Activated naive CD8-positive, alpha-beta T cell treated with anti-CD3 and anti-CD28 coated beads for 36 hours (primary cell): Measurements from ENCODE around the gene ABCB8. TPM values are rescaled to one million over a fixed set of nuclear protein-coding genes. Genes with fewer than 3 reads are reported as not detected.

Experiments used
- DNase-seq: peaks from one replicate; pipeline ENCODE4 v3.0.0; 2021
- H3K27ac Mint-ChIP-seq: one replicate; pipeline ENCODE4 v1.8.0; 2022; ENCODE audit warnings: mild to moderate bottlenecking, moderate library complexity, mixed read lengths
- H3K27me3 Mint-ChIP-seq: one replicate; pipeline ENCODE4 v1.8.0; 2022; ENCODE audit warnings: mild to moderate bottlenecking, mixed read lengths
- H3K36me3 Mint-ChIP-seq: one replicate; pipeline ENCODE4 v1.8.0; 2021; ENCODE audit warnings: mild to moderate bottlenecking, mixed read lengths
- H3K4me1 Mint-ChIP-seq: one replicate; pipeline ENCODE4 v1.8.0; 2021; ENCODE audit warnings: mixed read lengths
- H3K4me3 Mint-ChIP-seq: one replicate; pipeline ENCODE4 v1.8.0; 2022; ENCODE audit warnings: mild to moderate bottlenecking, moderate library complexity, mixed read lengths
- H3K9me3 Mint-ChIP-seq: one replicate; pipeline ENCODE4 v1.8.0; 2022; ENCODE audit warnings: mixed read lengths
- total RNA-seq, 2 experiments: library from RNA; stranded (reverse); gene quantifications; one replicate each; pipeline ENCODE4 v1.2.3, GENCODE V29; 2021

Gene ABCB8
- total RNA-seq, 2 experiments from 2014 or later: 34.3 to 37.6 TPM

DNA sequence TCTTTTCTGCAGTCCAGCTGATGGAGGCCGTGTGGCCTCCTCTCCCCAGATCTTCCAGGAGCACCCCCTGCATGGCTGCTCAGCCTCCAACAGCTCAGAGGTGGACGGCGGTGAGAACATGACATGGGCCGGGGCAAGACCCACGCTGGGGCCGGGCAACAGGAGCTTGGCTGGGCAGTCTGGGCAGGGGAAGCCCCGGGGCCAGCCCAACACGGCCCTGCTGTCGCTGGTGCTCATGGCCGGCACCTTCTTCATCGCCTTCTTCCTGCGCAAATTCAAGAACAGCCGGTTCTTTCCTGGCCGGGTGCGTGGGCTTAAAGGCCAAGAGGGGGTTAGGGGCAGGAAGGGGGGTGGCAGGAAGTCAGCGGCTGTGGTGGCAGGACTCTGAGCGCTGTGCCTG, 45.7 kb downstream of the ABCB8 start:
- DNase-seq: no peak
- no peak overlapping the region for H3K27ac Mint-ChIP-seq
- peaks cover 6% of the 10 kb centered on the region for H3K4me1 Mint-ChIP-seq
- peaks cover 9% of the 10 kb centered on the region for H3K36me3 Mint-ChIP-seq
- H3K9me3 Mint-ChIP-seq: no peaks in the 10 kb centered on the region
- no peaks in the 10 kb centered on the region for H3K27me3 Mint-ChIP-seq
- no peak overlapping the region for H3K4me3 Mint-ChIP-seq

DNA sequence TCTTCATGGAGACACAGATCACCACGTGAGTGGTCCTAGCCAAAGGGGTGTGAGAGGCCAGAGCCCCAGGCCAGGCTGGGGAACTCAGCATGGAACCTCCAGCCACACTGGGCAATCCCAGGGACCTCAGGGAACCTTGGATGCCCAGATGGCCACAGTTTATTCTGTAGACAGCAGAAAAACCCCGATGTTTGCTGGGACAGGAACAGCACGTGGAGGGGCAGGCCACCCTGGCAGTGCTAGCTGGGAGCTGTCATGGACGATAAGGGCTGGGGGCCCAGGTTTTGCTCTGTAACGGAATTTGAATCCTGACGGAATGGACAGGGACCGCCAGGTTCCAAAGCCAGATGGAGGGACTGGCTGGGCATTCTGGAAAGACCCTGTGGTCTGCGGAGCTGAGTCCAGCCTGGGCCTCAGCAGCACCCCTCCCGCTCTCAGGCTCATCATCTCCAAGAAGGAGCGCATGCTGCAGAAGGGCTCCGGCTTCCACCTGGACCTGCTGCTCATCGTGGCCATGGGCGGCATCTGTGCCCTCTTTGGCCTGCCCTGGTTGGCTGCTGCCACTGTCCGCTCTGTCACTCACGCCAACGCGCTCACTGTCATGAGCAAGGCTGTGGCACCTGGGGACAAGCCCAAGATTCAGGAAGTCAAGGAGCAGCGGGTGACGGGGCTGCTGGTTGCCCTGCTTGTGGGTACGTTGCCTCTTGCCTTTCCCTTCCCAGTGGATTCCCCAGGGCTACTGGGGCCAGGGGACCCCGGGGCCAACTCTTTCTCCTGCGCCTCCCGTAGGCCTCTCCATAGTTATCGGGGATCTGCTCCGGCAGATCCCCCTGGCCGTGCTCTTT, 46.8 kb downstream of the ABCB8 start:
- peaks cover 11% of the 10 kb centered on the region for H3K4me1 Mint-ChIP-seq
- no peaks in the 10 kb centered on the region for H3K9me3 Mint-ChIP-seq
- no peak for DNase-seq
- no peak overlapping the region for H3K4me3 Mint-ChIP-seq
- no peaks in the 10 kb centered on the region for H3K27me3 Mint-ChIP-seq
- H3K36me3 Mint-ChIP-seq: peaks cover 15% of the 10 kb centered on the region
- no peak overlapping the region for H3K27ac Mint-ChIP-seq

DNA sequence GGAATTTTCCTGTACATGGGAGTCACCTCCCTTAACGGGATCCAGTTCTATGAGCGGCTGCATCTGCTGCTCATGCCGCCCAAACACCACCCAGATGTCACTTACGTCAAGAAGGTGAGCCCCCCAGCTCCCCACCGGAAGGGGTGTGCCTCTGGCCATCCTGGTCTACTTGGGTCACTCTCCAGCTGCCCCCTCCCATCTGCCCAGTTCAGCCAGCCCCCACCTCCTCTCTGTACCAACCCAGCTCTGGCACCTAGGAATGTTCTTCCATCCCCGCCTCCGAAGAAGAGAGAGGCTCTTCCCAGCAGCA, 47.4 kb downstream of the ABCB8 start:
- Mint-ChIP-seq H3K27ac (no peak overlapping the region), H3K4me1 (peaks cover 11% of the 10 kb centered on the region), H3K9me3 (no peaks in the 10 kb centered on the region), H3K27me3 (no peaks in the 10 kb centered on the region), H3K36me3 (peaks cover 15% of the 10 kb centered on the region), H3K4me3 (peak overlapping the region; percentile 47)
- no peak for DNase-seq

DNA sequence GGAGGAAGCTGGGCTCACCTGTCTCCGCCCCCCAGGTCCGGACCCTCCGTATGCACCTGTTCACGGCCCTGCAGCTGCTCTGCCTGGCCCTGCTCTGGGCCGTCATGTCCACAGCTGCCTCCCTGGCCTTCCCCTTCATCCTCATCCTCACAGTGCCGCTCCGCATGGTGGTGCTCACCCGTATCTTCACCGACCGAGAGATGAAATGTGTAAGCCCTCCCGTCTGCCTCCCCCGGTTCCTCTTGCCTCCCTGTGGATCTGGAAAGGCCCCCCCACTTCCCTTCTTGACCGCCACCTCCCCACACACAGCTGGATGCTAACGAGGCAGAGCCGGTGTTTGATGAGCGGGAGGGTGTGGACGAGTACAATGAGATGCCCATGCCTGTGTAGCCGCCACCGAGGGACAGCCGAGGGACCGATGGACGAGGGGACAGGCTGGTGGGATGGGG, 47.8 kb downstream of the ABCB8 start:
- H3K4me1 Mint-ChIP-seq: peaks cover 11% of the 10 kb centered on the region
- no peaks in the 10 kb centered on the region for H3K9me3 Mint-ChIP-seq
- H3K4me3 Mint-ChIP-seq: peak overlapping the region; percentile 47
- DNase-seq: no peak
- no peaks in the 10 kb centered on the region for H3K27me3 Mint-ChIP-seq
- no peak overlapping the region for H3K27ac Mint-ChIP-seq
- peaks cover 15% of the 10 kb centered on the region for H3K36me3 Mint-ChIP-seq

DNA sequence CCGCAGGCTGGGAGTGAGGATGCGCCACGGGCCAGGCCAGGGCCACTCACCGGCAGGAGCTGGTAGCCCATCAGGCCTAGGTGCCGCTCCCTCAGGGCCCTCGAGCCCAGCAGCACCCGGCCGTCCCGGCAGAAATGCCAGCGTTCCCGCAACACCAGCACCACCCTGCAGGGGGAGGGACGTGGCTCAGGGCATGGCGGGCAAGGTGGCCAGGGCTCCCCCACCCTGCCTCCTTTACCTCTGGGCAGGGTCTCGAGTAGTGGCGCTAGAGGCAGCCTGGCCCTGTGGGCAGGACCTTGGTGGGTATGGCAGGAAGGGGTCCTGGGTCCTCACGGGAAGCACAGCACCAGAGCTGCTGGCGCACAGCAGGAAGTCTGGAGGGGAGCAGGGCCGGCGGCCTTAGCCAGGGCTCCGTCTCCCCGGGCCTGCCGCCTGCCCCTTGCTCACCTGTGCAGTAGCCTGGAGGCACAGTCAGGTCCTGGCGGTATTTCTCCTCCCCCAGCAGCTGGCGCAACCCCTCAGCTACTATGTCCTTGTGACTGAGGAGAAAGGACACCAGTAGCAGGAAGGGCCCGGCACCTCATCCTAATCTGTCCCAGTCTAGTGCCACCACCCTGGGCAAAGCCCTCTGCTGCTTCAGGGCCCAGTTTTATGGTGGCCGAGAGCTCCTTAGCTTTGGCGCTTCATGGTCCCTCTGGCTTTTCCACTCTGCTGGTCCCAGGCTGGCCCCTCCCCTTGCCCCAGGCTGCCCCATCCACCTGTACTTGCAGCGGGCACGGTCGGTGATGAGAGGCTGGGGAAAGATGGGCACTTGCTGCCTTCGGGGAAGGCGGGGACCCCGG, 48.8 kb downstream of the ABCB8 start:
- Mint-ChIP-seq H3K4me1 (peaks cover 16% of the 10 kb centered on the region), H3K27ac (no peak overlapping the region), H3K4me3 (no peak overlapping the region), H3K27me3 (no peaks in the 10 kb centered on the region), H3K9me3 (no peaks in the 10 kb centered on the region), H3K36me3 (peaks cover 15% of the 10 kb centered on the region)
- peak; percentile 35 for DNase-seq

DNA sequence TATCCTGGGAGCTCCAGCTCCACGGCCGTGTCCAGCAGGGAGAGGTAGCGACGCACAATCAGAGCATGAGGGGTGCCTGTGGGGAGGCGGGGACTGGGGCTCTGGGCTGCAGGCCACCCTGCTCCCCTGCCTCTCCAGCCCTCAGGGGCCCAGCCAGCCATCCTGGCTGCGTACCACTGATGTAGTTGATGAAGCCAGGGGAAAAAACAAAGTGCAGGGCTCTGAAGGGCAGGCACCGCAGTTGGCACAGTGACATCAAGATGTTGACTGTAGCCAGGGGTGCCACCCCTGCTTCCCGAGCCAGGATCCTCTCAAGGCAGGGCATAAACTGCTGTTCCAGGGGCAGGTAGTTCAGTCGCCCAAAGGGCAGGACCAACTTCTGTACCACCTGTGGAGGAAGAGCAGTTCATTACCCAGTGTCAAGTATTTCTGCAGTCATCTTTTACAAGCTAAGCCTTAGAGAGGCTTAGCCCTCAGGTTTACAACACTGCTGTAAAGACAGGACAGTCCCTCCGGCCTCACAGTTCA, 49.5 kb downstream of the ABCB8 start:
- Mint-ChIP-seq H3K9me3 (no peaks in the 10 kb centered on the region), H3K4me1 (peaks cover 18% of the 10 kb centered on the region), H3K27me3 (no peaks in the 10 kb centered on the region), H3K27ac (peak overlapping the region; percentile 44), H3K36me3 (peaks cover 15% of the 10 kb centered on the region), H3K4me3 (peak overlapping the region; percentile 16)
- no peak for DNase-seq

DNA sequence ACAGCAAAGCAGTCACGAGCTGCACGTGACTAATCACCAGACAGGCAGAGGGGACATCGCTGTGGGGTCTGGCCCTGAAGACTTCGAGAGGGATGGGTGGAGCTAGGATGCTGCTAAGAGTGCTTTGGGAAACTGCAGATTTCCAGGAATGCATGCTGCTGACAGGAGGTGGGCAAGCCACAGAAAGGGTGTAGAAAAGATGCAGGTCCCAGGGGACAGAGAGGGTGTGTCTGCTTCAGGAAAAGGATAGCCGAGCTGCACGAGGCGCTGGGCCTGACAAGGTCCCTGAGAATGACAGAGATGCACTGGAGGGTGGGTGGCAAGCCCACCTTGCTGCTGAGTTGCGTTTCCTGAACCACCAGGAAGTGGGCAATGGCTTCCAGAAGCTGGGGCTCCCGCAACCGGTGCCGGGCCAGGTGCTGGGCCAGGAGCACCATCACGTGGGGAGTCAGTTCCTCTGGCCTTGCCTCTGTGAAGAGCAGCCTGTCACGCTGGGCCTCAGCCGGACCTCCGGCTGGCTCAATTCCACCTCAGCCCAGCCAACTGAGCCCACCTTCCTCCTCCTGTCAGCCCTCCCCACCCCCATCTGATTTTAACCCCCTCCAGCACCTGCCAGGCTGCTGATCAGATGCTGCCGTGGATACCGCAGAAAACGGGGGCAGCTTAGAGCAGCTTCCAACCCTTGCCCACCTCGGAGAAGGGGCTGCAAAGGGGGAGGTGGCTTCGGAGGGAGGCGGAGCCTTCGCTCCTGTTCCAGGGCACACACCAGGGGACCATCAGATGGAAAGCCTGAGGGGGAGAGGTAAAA, 50.2 kb downstream of the ABCB8 start:
- DNase-seq: no peak
- Mint-ChIP-seq H3K36me3 (peaks cover 15% of the 10 kb centered on the region), H3K4me3 (peak overlapping the region; percentile 87), H3K27ac (peak overlapping the region; percentile 44), H3K9me3 (no peaks in the 10 kb centered on the region), H3K27me3 (no peaks in the 10 kb centered on the region), H3K4me1 (peaks cover 20% of the 10 kb centered on the region)

DNA sequence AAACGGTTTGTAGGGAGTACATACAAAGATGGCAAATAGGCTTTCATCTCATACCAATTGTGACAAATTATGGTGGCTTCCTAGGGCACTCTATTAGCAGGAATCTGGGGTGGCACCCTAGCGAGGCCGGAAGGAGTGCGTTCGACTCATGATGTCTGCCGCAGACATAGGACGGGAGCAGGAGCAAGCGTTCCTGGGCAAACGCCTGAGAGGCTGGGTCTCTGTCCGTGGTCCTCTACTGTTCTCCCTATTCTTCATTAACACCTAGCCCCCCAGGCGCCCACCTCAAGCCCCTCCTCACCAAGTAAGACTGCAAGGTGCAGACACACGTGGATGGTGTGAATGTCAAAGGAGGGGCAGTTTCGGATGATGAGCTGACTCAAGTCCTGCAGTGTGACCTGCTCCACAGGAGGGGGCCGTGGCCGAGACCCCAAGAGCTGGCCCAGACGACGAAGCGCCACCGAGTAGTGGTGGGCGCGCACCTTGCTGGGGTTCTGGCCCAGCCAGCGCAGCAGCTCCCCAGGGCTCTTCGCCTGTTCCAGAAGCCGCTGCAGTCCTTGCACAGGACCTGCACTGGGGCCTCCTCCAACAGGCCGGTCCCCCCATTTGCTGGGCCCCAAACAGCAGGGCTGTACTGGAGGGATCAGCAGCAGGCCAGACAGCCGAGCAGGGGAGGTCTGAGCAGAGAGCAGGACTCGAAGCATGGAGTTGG, 51.1 kb downstream of the ABCB8 start:
- no peak for DNase-seq
- Mint-ChIP-seq H3K36me3 (peaks cover 15% of the 10 kb centered on the region), H3K9me3 (no peaks in the 10 kb centered on the region), H3K27ac (peak overlapping the region; percentile 68), H3K4me1 (peaks cover 22% of the 10 kb centered on the region), H3K4me3 (peak overlapping the region; percentile 87), H3K27me3 (peaks cover under 1% of the 10 kb centered on the region)

DNA sequence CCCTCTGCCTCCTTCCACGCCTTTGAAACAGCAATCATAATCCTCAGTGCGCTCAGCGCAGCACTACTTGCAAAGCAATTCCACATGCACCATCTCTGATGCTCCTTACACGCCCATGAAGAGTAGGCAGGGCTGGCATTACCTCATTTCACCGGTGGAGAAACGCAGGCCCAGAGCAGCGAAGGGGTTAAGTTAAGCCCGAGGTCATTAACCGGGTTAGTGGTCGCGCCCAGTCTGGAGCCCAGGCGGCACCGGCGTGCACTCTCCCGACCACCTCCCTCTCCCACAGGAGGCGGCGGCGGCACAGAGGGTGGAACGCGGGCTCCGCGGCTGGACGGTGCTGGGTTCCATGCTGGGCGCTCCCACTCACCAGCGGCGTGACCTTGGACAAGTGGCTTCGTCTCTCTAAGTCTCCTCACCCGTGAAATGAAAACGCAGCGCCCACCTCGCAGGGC, 51.8 kb downstream of the ABCB8 start:
- H3K4me1 Mint-ChIP-seq: peaks cover 26% of the 10 kb centered on the region
- DNase-seq: no peak
- H3K27me3 Mint-ChIP-seq: peaks cover 7% of the 10 kb centered on the region
- H3K36me3 Mint-ChIP-seq: peaks cover 15% of the 10 kb centered on the region
- H3K9me3 Mint-ChIP-seq: no peaks in the 10 kb centered on the region
- peak overlapping the region; percentile 87 for H3K4me3 Mint-ChIP-seq
- H3K27ac Mint-ChIP-seq: peak overlapping the region; percentile 68

DNA sequence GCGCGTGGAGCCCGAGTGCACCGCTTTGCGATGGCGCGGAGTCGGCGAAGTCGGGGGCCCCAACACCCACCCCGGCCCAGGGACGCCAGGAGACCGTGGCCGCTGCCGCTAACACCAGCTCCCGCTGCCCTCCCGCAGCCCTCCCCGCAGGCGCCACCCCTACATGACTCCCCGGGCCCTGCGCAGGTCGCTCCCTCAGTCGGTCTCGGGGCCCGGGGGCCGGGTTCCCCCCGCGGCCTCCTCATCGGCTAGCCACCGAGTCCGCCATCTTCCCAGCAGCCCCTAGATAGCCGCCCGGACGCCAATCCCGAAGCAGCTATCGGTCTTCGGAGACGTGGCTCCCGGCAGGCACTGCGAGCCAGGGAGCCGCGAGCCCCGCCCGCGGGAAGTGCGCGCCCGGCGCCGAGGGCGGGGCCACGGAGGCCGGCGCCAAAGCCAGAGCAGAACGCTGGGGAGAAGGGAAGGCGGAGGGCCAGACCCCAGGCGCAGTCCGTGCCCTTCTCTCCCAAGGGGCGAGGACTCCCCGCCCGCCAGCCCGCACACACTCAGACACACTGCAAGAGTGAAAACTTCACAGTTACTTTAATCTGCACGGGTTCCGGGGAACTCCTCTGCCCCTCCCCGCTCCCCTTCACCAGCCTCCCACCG, 52.4 kb downstream of the ABCB8 start, which contains the start of gene FASTK:
Gene FASTK, minus strand, starts transcription at position 288 of the 648 bp plus-strand sequence. Its CDS starts 43 bp downstream, at position 245.
- H3K4me1 Mint-ChIP-seq: peaks cover 31% of the 10 kb centered on the region
- peaks cover 13% of the 10 kb centered on the region for H3K27me3 Mint-ChIP-seq
- H3K9me3 Mint-ChIP-seq: no peaks in the 10 kb centered on the region
- peak; percentile 94 for DNase-seq
- peak within 1 kb of the TSS; percentile 68 for H3K27ac Mint-ChIP-seq
- peaks cover 15% of the 10 kb centered on the region for H3K36me3 Mint-ChIP-seq
- peak within 1 kb of the TSS; percentile 99 for H3K4me3 Mint-ChIP-seq

DNA sequence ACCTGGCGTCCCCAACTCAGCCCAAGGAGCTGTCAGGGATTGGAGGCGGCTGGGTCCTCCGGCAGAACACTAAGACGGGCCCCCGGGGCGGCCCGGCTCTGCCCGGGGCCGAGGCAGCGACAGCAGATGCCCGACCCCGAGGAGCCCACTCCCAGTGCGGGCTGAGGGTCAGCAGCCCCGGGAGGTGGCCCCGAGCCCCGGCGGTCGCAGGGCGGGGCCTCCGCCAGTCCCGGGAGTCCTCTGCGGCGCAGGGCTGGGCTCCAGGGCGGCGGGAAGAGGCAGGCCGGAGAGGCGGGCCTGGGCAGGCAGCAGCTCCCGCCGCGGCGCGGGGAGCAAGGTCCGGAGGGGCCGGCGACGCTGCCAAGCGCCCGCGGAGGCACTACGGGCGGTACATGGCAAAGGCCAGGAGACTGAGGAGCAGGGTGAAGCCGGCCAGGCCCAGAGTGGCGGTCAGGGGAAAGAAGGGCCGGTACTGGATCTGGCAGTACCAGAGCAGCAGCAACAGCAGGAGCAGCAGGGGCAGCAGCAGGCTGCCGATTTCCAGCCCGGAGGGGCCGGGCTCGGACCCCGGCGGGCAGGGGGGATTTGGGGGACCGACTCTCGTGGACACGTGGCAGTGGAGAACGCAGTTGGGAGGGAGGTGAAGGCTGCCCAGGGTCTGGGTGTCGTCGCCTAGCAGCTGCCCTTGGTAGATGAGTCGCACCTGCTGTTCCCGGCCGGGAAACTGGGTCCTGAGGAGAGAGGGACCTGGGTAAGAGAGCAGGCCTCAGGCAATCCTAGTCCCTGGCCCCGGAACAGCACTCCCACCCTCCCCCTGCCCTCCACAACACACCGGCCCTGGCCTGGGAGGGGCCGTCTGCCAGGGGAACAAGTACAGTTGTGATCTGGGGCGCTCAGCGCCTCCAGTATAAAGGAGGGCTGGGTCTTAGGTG, 53.2 kb downstream of the ABCB8 start:
- Mint-ChIP-seq H3K27ac (peak overlapping the region; percentile 63), H3K4me1 (peaks cover 34% of the 10 kb centered on the region), H3K9me3 (no peaks in the 10 kb centered on the region), H3K36me3 (peaks cover 10% of the 10 kb centered on the region), H3K27me3 (peaks cover 17% of the 10 kb centered on the region), H3K4me3 (peak overlapping the region; percentile 99)
- no peak for DNase-seq

DNA sequence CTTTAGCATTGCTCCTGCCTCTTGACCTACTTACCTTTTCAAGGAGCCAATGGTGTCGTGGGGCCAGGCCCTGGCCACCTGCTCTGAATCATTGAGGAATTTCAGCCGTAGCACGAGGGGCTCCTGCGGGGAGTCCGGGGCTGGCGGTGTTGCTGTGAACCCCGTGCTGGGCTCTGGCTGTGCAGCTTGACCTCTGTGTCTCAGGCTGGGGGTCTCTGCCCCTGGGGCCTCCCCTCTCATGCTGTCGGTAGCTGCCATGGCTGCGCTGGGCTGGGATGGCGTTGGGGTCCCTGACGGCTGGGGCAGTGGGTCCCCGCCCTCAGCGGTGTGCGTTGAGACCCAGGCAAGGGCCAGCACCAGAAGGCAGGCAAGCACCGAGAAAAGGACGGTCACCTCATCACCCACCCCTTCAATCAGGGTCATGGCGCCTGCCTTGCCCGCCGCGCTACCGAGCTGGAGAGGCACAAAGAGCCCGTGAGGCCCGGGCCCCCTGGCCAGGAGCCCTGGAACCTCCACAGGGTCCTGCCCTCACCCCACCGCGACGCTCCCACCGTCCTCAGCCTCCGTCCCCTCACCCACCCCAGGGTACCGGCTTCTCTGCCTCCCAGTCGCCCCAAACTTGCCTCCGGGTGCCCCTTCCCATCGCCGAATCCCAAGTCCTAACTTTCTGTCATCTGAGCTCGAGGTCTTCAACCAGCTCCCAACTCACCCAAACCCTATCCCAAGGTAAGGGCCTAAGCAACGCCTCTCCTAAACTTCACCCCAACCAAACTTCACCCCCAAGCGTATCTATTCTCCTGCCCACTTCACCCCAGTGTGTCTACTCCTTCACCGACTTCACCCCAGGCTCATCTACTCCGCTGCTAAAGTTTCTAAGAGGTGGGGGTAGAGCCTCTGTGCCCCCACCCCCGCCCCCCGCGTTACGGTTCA, 54.2 kb downstream of the ABCB8 start:
- Mint-ChIP-seq H3K27ac (peak overlapping the region; percentile 91), H3K27me3 (peaks cover 17% of the 10 kb centered on the region), H3K36me3 (peaks cover 10% of the 10 kb centered on the region), H3K9me3 (no peaks in the 10 kb centered on the region), H3K4me3 (peak overlapping the region; percentile 99), H3K4me1 (peaks cover 34% of the 10 kb centered on the region)
- no peak for DNase-seq
